ENCODE data around the gene THTPA. TPM values are rescaled to one million over a fixed set of nuclear protein-coding genes. Genes with fewer than 3 reads are reported as not detected.

The THTPA gene
- total RNA-seq, 1 donor from 2014 or later: 15.5 TPM

- TF ChIP-seq, protein P1, sequence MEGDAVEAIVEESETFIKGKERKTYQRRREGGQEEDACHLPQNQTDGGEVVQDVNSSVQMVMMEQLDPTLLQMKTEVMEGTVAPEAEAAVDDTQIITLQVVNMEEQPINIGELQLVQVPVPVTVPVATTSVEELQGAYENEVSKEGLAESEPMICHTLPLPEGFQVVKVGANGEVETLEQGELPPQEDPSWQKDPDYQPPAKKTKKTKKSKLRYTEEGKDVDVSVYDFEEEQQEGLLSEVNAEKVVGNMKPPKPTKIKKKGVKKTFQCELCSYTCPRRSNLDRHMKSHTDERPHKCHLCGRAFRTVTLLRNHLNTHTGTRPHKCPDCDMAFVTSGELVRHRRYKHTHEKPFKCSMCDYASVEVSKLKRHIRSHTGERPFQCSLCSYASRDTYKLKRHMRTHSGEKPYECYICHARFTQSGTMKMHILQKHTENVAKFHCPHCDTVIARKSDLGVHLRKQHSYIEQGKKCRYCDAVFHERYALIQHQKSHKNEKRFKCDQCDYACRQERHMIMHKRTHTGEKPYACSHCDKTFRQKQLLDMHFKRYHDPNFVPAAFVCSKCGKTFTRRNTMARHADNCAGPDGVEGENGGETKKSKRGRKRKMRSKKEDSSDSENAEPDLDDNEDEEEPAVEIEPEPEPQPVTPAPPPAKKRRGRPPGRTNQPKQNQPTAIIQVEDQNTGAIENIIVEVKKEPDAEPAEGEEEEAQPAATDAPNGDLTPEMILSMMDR (IDR thresholded peaks at IDR 0.05): no peak
- H3K4me3 ChIP-seq: no peak overlapping the region
- DNase-seq (peak; percentile 59), ATAC-seq (peak; percentile 61)
- peaks cover 28% of the 10 kb centered on the region for H3K4me1 ChIP-seq
- H3K9me3 ChIP-seq: no peaks in the 10 kb centered on the region
- intact Hi-C loops (cut with DNase I): no loop called here
- H3K36me3 ChIP-seq: no peaks in the 10 kb centered on the region
- H3K27me3 ChIP-seq: peaks cover 32% of the 10 kb centered on the region
- peak overlapping the region; percentile 72 for H3K27ac ChIP-seq
These were observed 16.8 kb downstream of the THTPA start for GRCh38 chr14:23572836-23573235.

- Histone ChIP-seq H3K27ac (no peak overlapping the region), H3K4me1 (peaks cover 23% of the 10 kb centered on the region), H3K4me3 (no peak overlapping the region), H3K27me3 (peaks cover 36% of the 10 kb centered on the region), H3K36me3 (no peaks in the 10 kb centered on the region), H3K9me3 (no peaks in the 10 kb centered on the region)
- no peak for DNase-seq
- intact Hi-C loops (cut with DNase I): no loop called here
- no peak for ATAC-seq
- TF ChIP-seq, protein P1 (IDR thresholded peaks at IDR 0.05): no peak
These were observed 17.4 kb downstream of the THTPA start for GRCh38 chr14:23573384-23574015.

DNA sequence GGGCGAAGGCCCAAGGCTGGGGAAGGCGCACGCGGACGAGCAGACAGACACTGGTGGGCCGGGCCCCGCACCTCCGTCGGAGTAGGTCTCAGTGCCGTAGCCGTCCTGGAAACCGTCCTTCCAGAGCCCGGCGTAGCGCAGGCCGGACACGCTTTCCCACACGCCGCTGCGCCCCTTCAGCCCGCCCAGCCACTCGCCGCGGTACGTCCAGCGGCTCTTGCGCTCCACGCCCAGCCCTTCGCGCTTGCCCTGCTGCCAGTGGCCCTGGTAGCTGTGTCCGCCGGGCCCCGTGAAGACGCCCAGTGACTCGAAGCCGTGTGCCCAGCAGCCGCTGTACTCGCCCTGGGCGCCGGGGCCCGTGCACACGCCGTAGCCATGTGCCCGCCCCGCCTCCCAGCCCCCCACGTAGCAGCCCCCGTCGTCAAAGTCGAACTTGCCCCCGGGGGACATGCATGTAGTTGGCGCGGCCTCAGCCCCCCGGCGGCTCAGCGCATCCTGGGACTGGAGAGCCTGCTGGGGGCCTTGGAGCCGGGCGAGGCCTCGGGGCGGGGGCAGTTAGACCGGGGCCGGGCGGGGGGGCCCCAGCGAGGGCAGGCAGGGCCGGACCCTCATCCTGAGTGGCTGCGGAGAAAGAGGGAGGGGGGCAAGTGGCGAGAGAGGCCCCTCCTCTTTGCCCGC lies 21.1 kb downstream of the THTPA start:
- DNase-seq (no peak), ATAC-seq (peak; percentile 54)
- Histone ChIP-seq H3K4me1 (peaks cover 16% of the 10 kb centered on the region), H3K27me3 (peaks cover 40% of the 10 kb centered on the region), H3K27ac (no peak overlapping the region), H3K36me3 (no peaks in the 10 kb centered on the region), H3K4me3 (peak overlapping the region; percentile 14), H3K9me3 (no peaks in the 10 kb centered on the region)
- intact Hi-C loops (cut with DNase I): no loop called here
- TF ChIP-seq, protein P1 (IDR thresholded peaks at IDR 0.05): no peak

DNA sequence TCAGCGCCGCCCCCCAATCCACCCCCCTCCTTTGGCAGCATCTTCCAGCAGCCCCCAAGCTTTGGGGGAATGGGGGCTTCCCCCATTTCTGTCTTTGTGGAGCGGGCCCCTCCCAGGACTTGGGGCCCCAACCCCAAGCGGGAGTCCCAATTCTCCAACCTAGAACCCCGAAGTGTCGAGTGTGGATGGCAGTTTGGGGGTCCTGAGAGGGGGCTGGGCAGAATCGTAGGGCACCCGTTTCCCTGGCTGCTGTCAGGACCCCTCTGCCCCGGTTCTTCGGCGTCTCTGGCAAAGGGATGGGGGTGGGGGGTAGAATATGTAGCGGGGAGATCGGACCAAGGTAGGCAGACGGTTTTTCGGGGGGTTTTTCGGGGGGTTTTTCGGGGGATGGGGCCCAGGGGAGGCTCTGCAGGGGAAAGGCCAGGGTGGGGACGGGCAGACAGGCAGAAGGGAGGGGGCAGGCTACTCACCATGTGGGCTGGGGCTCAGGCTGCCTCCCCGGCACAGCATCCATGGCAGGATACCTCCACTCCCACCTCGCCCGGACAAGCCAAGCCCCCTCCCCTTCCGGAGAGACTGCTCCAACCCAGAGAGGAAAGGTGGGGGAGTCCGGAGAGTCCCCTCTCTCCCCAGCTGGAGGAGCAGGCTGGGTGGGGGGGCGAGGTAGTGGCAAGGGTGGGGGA lies 21.8 kb downstream of the THTPA start:
- ATAC-seq (no peak), DNase-seq (no peak)
- TF ChIP-seq, protein P1 (IDR thresholded peaks at IDR 0.05): no peak
- H3K27ac ChIP-seq: no peak overlapping the region
- H3K36me3 ChIP-seq: no peaks in the 10 kb centered on the region
- peaks cover 14% of the 10 kb centered on the region for H3K4me1 ChIP-seq
- H3K4me3 ChIP-seq: no peak overlapping the region
- H3K27me3 ChIP-seq: peaks cover 40% of the 10 kb centered on the region
- intact Hi-C loops (cut with DNase I): no loop called here
- H3K9me3 ChIP-seq: no peaks in the 10 kb centered on the region

DNA sequence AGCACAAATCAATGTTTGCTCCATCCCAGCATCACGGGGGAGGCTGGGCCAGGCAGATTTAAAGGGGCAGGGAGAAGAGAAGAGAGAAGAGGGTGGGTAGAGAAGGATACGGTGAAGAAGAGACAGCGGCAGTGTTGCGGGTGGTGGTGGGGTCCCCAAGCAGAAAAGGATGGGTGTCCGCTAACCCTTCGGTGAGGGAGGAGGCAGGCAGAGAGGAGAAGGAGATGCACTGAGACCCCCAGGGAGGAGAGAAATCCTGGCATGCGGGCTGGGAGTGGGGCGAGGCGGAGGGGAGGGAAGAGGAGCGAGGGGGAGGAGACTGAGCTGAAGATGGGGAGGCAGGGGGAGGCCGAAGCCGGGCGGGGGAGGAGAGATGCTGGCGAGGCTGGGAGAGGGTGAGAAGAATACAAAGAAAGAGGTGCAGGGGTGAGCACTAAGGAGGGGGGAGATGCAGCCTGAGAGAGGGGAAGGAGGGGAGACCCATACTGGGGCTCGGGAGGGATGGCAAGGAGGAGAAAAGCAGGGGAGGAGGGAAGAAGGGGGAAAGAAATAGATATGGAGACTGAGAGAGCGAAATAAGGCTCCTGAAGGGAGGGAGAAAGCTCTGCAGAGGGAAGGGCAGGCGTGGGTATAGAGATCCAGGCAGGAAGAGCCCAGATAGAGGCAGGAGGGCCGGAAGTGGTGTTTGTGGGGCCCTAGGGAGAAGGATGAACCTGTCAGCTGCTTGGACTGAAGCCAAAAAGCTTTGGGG lies 22.7 kb downstream of the THTPA start, which contains the start of gene JPH4:
TSS of gene JPH4 (minus strand) at position 231 of the 751 bp plus-strand sequence. CDS start 1,337 bp downstream, outside the sequence.
- TF ChIP-seq, protein P1 (IDR thresholded peaks at IDR 0.05): no peak

More for the DNA sequence above, 22.7 kb downstream of the THTPA start, which contains the start of gene JPH4:
- intact Hi-C loops (cut with DNase I): no loop called here
- H3K36me3 ChIP-seq: no peaks in the 10 kb centered on the region
- H3K27ac ChIP-seq: no peak within 1 kb of the TSS
- no peak for ATAC-seq
- no peak for DNase-seq
- no peak within 1 kb of the TSS for H3K4me3 ChIP-seq
- peaks cover 40% of the 10 kb centered on the region for H3K27me3 ChIP-seq
- H3K4me1 ChIP-seq: peaks cover 9% of the 10 kb centered on the region
- no peaks in the 10 kb centered on the region for H3K9me3 ChIP-seq

Measured in upper lobe of right lung (tissue), 1 donor.